ENCODE data around the gene CDYL. TPM values are rescaled to one million over a fixed set of nuclear protein-coding genes. Genes with fewer than 3 reads are reported as not detected.

The CDYL gene
- polyA plus RNA-seq, 1 of the 3 experiments (the other 2 are of a cell fraction) = 13.3 TPM

DNA sequence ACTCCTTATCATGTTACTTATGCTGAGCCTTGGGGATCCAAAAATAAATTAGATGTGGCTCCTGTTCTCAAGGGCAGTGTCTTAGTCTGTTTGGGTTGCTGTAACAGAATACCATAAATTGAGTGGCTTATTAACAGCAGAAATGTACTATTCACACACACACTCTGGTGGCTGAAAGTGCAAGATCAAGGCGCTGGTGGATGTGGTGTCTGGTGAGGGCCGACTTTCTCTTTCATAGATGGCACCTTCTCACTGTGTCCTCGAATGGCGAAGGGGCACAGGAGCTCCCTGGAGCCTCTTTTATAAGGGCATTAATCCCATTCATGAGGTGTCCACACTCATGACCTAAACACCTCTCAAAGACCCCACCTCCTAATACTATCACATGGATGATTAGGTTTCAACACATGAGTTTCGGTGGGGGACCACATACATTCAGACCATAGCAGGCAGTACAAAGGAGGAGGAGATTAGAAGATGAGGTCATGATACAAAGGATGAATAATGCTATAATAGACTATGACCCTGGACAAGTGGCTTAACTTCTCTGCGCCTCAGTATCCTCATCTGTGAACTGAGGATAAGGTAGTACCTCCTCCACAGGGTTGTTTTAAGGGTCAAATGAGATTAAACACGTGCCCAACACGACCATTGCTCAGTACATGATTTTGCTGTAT, 193.5 kb downstream of the CDYL start:
- no peak for DNase-seq
- H3K9ac ChIP-seq = no peak overlapping the region
- no peaks in the 10 kb centered on the region for H3K9me3 ChIP-seq
- no peaks in the 10 kb centered on the region for H3K27me3 ChIP-seq (ENCODE audit: insufficient read depth)
- no peaks in the 10 kb centered on the region for H4K20me1 ChIP-seq (ENCODE audit: insufficient read depth)
- H3F3A ChIP-seq (replicated peaks; ENCODE audit: insufficient read depth) = no peaks in the 10 kb centered on the region
- H3K79me2 ChIP-seq (ENCODE audit: insufficient read depth) = no peaks in the 10 kb centered on the region
- no peak overlapping the region for H3K4me2 ChIP-seq
- no peak overlapping the region for H3K27ac ChIP-seq (ENCODE audit: low read depth in 2 of 2, low read length in 1 of 2)
- no peak overlapping the region for H3K4me3 ChIP-seq (ENCODE audit: low read depth in 2 of 2, low read length in 1 of 2)
- H2AFZ ChIP-seq (ENCODE audit: low read depth) = no peak overlapping the region
- H3K36me3 ChIP-seq (replicated peaks in 1 of 2; ENCODE audit: control insufficient read depth in 1 of 2, insufficient read depth in 2 of 2, low read length in 1 of 2) = no peaks in the 10 kb centered on the region
- ChIA-PET POLR2A (no interaction called here), CTCF (no interaction called here)
- H3K4me1 ChIP-seq (ENCODE audit: control insufficient read depth in 1 of 2, insufficient read depth in 2 of 2, low read depth in 1 of 2, low read length in 1 of 2) = peaks cover 0 to 12% of the 10 kb centered on the region in 2 experiments; a peak in 1 of 4 replicates
- TF ChIP-seq RCOR1 (IDR thresholded peaks at IDR 0.05; ENCODE audit: low read length) = no peak
- TF ChIP-seq GABPA (IDR thresholded peaks at IDR 0.05; ENCODE audit: low read depth) = no peak
- no peak for TF ChIP-seq YY1 (IDR thresholded peaks at IDR 0.05; ENCODE audit: low read depth)
- TF ChIP-seq, protein P1, sequence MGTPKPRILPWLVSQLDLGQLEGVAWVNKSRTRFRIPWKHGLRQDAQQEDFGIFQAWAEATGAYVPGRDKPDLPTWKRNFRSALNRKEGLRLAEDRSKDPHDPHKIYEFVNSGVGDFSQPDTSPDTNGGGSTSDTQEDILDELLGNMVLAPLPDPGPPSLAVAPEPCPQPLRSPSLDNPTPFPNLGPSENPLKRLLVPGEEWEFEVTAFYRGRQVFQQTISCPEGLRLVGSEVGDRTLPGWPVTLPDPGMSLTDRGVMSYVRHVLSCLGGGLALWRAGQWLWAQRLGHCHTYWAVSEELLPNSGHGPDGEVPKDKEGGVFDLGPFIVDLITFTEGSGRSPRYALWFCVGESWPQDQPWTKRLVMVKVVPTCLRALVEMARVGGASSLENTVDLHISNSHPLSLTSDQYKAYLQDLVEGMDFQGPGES (IDR thresholded peaks at IDR 0.05; ENCODE audit: low read depth, low read length) = no peak
- no peak for TF ChIP-seq NFIC (IDR thresholded peaks at IDR 0.05; ENCODE audit: borderline replicate concordance)
- TF ChIP-seq, protein P2, sequence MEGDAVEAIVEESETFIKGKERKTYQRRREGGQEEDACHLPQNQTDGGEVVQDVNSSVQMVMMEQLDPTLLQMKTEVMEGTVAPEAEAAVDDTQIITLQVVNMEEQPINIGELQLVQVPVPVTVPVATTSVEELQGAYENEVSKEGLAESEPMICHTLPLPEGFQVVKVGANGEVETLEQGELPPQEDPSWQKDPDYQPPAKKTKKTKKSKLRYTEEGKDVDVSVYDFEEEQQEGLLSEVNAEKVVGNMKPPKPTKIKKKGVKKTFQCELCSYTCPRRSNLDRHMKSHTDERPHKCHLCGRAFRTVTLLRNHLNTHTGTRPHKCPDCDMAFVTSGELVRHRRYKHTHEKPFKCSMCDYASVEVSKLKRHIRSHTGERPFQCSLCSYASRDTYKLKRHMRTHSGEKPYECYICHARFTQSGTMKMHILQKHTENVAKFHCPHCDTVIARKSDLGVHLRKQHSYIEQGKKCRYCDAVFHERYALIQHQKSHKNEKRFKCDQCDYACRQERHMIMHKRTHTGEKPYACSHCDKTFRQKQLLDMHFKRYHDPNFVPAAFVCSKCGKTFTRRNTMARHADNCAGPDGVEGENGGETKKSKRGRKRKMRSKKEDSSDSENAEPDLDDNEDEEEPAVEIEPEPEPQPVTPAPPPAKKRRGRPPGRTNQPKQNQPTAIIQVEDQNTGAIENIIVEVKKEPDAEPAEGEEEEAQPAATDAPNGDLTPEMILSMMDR (IDR thresholded peaks at IDR 0.05) = no peak
- no peak for TF ChIP-seq GATA2 (CRISPR knock-in tag; IDR thresholded peaks at IDR 0.05)
- TF ChIP-seq NRF1 (IDR thresholded peaks at IDR 0.05; ENCODE audit: low read depth, low read length) = no peak
- TF ChIP-seq, protein P3, sequence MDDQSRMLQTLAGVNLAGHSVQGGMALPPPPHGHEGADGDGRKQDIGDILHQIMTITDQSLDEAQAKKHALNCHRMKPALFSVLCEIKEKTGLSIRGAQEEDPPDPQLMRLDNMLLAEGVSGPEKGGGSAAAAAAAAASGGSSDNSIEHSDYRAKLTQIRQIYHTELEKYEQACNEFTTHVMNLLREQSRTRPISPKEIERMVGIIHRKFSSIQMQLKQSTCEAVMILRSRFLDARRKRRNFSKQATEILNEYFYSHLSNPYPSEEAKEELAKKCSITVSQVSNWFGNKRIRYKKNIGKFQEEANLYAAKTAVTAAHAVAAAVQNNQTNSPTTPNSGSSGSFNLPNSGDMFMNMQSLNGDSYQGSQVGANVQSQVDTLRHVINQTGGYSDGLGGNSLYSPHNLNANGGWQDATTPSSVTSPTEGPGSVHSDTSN (IDR thresholded peaks at IDR 0.05) = no peak
- no peak for TF ChIP-seq CHD2 (IDR thresholded peaks at IDR 0.05; ENCODE audit: low read length, partially characterized antibody)
- TF ChIP-seq RFX5 (IDR thresholded peaks at IDR 0.05; ENCODE audit: low read length) = no peak
- TF ChIP-seq POLR2AphosphoS5 (IDR thresholded peaks at IDR 0.05; ENCODE audit: low read depth, low read length) = no peak
- TF ChIP-seq RXRA (IDR thresholded peaks at IDR 0.05; ENCODE audit: borderline replicate concordance, low read depth) = no peak
- no peak for TF ChIP-seq MEF2A (IDR thresholded peaks at IDR 0.05; ENCODE audit: borderline replicate concordance, low read depth)
- TF ChIP-seq, protein P4, sequence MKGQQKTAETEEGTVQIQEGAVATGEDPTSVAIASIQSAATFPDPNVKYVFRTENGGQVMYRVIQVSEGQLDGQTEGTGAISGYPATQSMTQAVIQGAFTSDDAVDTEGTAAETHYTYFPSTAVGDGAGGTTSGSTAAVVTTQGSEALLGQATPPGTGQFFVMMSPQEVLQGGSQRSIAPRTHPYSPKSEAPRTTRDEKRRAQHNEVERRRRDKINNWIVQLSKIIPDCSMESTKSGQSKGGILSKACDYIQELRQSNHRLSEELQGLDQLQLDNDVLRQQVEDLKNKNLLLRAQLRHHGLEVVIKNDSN (IDR thresholded peaks at IDR 0.05; ENCODE audit: borderline replicate concordance, low read depth) = no peak
- TF ChIP-seq, protein P5, sequence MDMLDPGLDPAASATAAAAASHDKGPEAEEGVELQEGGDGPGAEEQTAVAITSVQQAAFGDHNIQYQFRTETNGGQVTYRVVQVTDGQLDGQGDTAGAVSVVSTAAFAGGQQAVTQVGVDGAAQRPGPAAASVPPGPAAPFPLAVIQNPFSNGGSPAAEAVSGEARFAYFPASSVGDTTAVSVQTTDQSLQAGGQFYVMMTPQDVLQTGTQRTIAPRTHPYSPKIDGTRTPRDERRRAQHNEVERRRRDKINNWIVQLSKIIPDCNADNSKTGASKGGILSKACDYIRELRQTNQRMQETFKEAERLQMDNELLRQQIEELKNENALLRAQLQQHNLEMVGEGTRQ (IDR thresholded peaks at IDR 0.05; ENCODE audit: borderline replicate concordance, low read depth, low read length) = no peak
- no peak for TF ChIP-seq FOSL2 (IDR thresholded peaks at IDR 0.05; ENCODE audit: borderline replicate concordance, low read depth)
- TF ChIP-seq, protein P6, sequence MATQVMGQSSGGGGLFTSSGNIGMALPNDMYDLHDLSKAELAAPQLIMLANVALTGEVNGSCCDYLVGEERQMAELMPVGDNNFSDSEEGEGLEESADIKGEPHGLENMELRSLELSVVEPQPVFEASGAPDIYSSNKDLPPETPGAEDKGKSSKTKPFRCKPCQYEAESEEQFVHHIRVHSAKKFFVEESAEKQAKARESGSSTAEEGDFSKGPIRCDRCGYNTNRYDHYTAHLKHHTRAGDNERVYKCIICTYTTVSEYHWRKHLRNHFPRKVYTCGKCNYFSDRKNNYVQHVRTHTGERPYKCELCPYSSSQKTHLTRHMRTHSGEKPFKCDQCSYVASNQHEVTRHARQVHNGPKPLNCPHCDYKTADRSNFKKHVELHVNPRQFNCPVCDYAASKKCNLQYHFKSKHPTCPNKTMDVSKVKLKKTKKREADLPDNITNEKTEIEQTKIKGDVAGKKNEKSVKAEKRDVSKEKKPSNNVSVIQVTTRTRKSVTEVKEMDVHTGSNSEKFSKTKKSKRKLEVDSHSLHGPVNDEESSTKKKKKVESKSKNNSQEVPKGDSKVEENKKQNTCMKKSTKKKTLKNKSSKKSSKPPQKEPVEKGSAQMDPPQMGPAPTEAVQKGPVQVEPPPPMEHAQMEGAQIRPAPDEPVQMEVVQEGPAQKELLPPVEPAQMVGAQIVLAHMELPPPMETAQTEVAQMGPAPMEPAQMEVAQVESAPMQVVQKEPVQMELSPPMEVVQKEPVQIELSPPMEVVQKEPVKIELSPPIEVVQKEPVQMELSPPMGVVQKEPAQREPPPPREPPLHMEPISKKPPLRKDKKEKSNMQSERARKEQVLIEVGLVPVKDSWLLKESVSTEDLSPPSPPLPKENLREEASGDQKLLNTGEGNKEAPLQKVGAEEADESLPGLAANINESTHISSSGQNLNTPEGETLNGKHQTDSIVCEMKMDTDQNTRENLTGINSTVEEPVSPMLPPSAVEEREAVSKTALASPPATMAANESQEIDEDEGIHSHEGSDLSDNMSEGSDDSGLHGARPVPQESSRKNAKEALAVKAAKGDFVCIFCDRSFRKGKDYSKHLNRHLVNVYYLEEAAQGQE (IDR thresholded peaks at IDR 0.05; ENCODE audit: low read depth, low read length) = no peak
- WGBS (ENCODE audit: low lambda C conversion rate) = 57% methylated on average over 8 of the region's 8 CpGs
- no peaks in the 10 kb centered on the region for H3K9me2 ChIP-seq
